NCI-H2227 treated with DMSO at 0.1 percent for 48 hours (cell line): ENCODE results near the gene IGFBP7.

ENCODE experiments used
- DNase-seq: peaks from one replicate; lab custom pipeline; 2025; lab: John Stamatoyannopoulos, UW

IGFBP7 gene, protein sequence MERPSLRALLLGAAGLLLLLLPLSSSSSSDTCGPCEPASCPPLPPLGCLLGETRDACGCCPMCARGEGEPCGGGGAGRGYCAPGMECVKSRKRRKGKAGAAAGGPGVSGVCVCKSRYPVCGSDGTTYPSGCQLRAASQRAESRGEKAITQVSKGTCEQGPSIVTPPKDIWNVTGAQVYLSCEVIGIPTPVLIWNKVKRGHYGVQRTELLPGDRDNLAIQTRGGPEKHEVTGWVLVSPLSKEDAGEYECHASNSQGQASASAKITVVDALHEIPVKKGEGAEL

DNA sequence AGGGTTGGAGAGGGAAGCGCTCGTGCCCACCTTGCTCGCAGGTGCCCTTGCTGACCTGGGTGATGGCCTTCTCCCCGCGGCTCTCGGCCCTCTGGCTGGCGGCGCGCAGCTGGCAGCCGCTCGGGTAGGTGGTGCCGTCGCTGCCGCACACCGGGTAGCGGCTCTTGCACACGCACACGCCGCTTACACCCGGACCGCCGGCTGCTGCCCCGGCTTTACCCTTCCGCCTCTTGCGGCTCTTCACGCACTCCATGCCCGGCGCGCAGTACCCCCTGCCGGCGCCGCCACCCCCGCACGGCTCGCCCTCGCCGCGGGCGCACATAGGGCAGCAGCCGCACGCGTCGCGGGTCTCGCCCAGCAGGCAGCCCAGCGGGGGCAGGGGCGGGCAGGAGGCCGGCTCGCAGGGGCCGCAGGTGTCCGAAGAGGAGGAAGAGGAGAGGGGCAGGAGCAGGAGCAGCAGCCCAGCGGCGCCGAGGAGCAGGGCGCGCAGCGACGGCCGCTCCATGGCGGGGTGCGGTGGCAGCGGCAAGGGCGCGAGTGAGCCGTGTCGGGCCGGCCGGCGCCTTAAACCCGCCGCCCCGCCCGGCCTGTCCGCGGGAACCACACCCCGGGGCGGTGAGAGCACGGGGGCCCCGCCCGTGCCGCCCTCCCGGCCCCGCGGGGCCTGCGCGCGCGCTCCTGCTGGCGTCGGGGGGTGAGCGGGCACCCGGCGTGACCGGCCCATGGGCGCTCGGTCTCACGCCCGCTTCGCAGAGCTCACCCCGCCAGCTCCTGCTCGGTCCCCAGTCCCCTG, at the start of gene IGFBP7:
IGFBP7 (minus strand) TSS at position 539 of the 793 bp plus-strand sequence; CDS start at position 505, 34 bp downstream.
- no peak for DNase-seq

DNA sequence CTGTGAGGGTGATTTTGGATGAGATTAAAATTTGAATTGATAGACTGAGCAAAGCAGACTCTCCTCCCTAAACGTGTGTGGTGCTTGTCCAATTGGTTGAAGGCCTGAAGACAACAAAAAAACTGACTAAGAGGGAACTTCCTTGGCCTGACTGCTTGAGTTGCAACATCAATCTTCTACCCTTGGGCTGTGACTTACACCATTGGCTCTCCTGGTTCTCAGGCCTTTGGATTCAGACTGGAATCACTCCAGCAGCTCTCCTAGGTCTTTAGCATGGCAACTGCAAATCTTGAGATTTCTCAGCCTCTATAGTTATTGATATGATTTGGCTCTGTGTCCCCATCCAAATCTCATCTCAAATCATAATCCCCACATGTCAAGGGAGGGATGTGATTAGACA, 49.7 kb upstream of the IGFBP7 start:
- no peak for DNase-seq

DNA sequence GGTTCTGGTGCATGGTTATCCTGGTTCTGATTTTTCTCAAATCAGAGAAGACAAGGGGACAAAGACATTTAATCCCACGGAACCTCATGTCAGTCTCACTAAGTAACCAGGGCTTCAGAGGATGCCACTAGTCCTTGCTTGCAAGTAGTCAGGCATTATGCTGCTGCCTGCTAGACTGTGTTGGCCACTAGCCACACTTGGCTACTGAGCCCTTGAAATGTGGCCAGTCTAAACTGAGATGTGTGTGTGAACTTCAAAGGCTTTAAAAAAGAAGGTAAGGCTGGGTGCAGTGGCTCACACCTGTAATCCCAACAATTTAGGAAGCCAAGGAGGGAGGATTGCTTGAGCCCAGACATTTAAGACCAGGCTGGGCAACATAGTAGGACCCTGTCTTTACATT, 48.6 kb upstream of the IGFBP7 start:
- DNase-seq = no peak

DNA sequence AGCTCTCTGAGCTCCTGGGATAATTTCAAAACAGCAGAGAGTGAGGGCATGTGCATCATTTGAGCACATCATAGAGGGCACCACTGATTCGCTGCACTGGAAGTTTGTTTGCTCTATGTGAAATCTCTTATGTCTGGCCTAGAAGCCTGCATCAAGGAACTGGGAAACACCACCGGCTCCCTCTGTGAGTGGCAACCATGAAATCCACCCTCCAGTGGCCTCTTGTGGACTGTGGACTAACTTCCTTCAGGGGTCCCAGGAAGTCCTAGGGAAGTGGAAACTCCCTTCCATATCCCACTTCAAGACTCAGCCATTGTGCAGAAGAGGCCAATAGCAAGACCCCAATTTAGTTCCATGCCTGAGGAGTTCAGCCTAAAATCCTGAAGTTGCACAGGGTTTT, 48.0 kb upstream of the IGFBP7 start:
- DNase-seq = no peak

DNA sequence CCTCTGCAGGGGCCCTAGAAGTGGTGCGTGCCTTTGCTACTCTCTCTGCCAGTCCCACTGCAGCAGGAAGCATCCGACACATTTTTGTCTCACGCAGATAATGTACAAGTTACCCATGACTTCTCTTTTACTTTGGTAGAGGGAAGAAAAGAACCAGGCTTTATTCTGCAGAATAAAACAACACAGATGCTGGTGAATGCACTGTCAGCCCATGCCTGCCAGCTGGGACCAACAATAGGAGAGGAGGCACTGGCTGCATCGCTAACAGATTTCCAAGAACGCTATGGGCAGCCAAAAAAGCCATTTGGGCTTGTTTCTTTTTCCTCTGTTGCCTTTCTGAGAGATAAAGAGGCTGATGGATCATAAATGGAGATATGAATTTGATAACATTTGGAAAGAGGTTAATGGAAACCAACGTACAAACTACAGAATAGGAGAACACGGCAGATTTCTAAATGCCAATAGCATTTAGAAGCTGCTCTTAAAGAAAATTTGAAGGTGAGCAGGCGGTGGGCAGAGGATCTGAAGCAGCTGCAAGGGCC, 47.5 kb upstream of the IGFBP7 start:
- no peak for DNase-seq

DNA sequence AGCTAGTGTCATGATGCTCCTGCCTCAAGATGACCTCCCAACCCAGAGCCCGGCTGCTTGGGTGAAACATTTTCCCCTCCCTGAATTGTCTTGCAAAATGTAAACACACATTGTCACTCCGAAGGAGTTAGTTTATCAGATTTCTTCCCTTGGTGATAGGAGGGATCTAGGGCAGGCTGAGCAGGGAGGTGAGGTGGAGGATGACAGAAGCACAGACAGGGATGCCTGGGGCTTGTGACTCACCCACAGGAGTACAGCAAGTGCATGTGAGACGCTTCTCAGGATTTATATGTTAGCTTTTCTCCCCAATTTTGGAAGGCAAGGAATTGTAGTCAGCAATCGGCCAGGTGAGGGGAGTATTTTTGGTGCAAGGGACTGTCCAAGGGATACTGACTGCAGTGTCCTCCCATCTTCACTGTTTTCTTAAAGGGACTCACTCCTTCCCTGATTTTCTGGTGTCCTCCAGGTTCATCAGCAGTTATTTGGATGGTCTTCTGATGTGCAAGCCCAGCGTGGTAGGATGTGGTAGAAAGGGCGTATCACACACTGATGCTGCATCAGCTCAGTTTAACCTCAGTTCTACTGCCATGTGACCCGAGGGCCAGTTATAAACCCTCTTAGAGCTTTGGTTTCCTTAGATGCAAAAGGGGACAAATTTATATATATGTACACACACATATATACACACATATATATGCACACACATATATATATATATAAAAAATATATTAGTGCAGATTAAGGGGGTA, 46.2 kb upstream of the IGFBP7 start:
- no peak for DNase-seq

DNA sequence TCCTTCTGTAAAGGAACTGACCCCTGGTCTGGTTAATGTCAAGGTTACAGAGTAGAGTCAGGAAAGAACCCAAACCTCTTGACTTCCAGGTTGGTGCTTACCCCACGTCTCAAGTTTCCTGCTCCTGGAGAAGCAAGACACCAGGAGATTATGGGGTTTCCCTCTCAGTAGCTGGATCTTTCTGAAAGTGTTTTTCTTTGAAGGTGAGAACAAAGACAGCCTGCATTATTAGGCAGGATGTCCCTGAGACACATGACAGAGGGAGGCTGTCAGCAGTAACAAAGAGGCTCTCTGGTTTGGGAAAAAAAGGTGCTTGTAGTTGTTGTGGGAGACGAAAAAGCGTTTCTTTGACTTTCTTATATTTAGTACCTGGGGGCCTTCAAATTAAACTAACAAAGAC, 44.7 kb upstream of the IGFBP7 start:
- no peak for DNase-seq

DNA sequence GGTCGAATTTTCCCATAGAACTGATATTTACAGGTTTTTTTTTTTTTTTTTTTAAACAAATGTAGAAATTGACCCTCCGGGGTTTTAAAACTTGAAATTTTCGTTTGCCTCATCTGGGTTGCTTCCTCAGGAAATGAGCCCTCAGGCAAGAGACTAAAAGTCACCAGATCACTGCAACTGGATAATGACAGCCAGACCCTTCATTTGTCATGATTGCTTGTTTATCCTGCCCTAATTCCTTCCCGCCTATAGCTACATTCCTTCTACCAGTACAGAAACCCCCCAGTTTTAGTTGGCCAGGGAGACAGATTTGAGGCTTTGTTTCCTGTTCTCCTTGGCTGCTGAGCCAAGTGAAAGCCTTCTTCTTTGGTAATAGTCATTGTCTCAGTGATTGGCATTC, 44.0 kb upstream of the IGFBP7 start:
- DNase-seq = no peak

DNA sequence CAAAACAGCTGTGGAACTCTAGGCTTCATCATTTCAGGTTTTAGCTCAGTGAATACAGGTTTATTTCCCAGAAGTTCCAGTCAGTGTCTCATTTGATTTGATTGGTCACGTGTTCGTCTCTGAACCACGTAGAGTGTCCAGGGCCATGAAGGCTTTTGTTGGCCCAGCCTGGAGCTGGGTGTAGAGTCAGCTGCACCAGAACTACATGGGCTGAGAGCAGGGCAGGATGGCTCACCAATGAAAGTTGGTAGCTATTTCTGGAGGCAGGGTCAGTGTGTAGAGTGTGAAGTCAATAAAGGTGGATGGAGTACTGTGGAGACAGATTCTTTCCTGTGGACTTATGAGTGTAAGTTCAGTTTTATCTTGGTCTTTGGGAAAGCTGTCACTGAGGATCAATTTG, 43.0 kb upstream of the IGFBP7 start:
- DNase-seq = no peak

DNA sequence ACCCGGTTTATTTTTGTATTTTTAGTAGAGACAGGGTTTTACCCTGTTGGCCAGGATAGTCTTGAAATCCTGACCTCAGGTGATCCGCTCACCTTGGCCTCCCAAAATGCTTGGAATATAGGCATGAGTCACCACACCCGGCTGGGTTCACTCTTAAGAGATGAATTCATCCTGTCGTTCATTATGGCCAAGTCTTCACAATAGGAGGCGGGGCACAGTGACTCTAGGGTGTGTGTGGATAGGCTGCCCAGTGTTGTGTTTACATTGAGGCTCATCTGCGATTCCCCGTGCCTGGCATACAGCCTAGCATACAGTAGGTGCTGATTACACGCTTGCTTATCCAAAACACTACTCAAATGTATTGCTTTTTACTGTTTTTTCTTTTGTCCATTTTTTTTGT, 41.3 kb upstream of the IGFBP7 start:
- DNase-seq = no peak

DNA sequence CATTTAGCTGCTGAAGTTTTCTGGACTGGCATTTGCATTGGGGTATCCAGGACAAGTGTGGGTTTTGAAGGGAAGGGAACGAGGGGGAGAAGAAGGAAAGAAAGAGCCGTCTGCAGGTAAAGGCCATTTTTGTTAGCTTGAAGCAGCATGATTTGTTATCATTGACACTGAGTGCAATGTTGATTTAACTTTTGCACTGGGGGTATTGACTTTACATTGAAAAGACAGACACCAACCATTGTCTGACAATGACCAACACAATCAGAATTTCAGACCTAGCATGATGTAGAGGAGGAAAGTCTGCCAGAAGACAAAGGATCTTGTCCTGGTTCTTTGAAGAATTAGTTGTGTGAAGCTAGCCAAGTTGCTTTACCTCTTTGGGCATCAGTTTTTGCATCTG, 39.6 kb upstream of the IGFBP7 start:
- DNase-seq = no peak

DNA sequence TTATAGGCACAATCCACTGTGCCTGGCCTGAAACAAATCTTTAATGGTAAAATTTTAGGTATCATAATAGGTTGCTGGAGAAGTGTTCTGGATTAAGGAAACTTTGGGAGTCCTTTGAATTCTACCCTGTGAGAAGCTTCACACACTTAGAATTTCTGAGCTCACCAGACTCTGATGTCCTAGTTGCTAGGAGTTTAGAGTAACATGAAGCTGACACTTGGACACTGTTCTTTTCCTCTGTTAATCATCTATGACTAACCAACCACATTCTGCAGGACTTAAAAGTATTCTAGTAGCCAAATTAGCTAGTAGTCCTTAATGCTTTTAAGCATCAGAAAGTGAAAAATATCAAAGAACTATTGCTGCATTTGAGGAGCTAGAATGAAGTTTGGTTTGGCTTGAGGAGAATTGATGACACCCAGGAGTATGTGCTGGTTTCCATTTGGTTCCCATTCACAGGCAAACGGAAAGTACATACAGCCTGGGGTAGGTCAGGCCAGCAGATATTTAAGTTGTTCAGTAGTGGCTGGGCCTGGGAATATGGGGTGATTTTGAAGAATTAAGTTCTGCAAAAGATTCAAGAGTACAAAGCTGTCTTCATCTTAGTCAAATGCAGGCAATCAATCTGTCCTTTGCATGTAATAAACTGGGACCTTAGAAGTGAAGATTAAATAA, 38.8 kb upstream of the IGFBP7 start:
- no peak for DNase-seq

DNA sequence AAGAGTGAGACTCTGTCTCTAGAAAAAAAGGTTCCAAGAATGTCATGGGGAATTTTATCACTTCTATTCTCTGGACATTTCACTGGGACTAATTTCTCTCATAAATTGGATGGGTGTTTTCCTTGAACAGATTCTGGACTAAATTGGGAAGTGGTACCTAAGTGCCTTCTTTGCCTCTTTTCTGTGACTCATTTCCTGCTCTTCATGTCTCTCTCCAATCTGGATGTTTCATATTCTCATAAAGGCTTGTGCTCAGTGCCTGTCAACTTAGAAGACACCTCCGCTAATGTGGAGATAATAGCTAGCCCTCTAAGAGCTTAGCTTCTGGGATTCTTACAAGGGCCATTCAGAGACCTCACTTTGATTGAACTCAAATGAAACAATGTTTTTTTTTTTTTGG, 38.0 kb upstream of the IGFBP7 start:
- DNase-seq = no peak

DNA sequence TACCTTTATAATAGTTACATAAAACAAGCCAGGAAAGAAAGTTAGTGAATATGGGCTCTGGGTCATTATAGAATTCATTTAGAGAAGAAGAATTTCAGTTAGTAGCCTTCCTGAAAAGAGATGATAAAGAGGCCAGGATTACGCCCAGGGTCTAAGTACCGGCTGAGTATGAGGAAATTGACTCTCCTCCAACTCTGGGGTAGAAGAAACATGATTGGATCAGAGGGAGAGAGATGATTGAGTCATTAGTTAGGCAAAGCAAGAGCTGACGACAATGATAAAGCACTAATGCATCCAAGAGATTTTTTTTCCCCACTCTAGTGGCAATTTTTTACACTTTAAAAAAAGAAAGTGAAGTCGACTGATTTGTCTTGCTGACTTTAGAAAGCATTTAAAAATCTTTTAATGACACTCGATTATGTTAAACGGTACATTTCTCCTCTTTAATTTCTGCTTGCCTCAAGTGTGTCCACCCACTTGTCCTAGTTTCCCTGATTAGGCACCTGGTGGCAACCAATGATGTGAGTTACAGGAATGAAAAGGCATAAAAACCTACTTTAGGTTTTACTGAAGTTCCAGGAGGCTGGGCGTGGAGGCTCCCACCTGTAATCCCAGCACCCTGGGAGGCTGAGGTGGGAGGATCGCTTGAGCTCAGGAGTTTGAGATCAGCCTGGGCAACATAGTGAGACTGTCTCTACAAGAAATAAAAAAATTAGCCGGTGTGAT, 37.3 kb upstream of the IGFBP7 start:
- DNase-seq = no peak

DNA sequence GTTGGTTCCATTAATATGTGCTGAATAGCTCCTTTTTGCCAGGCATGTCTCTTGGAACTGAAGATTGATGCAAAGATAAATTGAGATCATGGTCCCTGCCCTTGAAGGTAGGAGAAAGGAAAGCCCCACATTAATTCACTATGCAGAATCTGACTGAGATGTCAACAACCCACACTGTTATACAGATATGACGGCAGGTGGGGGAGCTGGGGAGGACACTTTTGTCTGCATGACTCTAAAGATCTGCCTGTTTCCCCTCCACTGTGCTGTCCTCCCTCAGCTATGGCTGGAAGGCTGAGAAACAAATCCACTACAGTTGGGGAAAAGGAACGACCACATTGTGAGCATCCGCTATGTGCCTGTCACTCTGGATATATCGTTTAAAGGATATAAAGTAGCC, 36.3 kb upstream of the IGFBP7 start:
- no peak for DNase-seq

DNA sequence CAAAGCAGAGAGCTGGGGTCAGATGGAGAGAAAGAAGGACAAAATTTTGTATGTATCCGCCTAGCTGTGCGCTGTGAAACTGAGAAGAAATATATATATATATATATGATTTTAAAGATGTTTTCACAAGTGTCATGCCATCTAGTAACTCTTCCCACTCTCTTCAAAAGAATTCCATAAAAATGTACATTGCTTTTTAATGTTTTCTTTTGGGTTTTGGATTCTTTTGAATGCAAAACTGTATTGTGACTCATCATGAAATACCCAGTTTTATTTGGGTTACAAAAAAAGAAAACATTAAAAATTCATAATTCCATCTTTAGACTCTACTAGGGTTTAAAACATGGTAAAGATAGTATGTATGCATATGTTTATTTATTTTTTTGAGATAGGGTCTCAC, 34.3 kb upstream of the IGFBP7 start:
- no peak for DNase-seq

DNA sequence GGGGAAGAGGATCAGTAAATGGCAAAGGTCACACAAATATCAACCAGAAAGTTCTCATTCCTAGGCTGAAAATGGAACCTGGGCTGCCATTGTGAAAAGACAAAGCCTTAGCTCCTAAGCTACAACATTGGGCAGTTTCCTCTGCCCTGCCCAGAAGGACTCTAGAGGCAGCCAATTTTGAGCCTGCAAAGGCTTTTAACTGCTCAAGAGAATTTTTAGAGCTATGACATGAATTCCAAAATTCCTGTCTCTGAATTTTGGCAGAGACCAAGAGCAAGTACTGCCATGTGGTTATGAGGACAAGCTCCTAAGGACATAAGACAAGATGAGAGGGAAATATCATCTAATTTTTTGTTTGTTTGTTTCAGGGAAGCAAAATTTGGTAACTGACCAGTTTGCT, 29.6 kb upstream of the IGFBP7 start:
- no peak for DNase-seq

DNA sequence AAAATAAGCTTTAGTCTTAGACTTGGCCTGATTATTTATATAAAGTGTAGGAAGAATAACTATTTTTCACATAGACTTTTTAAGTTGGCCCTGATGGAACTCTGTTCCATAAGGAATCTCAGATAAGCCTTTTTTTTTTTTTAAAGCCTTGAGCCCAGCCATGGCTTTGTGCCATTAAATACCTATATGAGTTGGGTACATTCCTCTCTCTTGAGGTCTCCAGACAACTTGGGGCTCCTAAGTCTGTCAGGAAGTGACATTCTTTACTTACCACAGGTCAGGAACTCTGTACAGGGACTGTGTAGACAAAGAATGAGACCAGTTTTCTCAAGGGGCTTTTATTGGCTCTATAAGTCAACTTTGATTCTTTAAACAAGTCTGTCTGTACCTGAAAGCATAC, 27.1 kb upstream of the IGFBP7 start:
- no peak for DNase-seq

DNA sequence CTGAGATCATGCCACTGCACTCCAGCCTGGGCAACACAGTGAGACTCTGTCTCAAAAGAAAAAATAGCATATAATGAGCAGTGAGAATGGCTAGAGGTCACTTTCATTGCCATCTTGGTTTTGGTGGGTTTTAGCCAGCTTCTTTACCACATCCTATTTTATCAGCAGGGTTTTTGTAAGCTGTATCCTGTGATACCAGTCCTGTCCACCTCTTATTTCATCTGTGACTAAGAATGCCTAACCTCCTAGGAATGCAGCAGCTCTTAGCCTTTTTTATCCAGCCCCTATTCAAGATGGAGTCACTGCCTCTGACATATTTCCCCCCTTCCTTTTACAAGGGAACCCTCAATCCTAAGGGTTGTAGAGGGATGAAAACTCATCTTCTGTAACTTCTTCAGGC, 26.1 kb upstream of the IGFBP7 start:
- DNase-seq = no peak

DNA sequence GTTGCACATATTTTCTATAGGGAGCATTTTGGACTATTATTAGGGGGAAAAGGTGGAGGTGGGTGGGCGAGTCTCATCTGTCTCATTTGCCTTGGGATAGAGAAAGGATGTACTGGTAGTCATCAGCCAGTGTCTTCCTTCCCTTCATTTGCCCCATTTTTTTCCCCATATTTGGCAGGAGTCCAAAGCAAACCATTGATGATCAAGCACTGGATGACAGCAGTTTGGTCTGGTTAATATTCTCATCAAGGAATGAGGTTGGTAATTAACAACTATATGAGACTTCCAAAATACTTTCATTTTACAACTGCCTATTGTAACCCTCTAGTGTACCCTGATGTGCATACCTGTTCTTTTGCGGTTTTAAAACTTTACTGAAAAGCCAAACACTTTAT, 22.6 kb upstream of the IGFBP7 start:
- DNase-seq = no peak
